AG09309 (cell line): ENCODE results near the gene SLC35C1.

ENCODE experiments used
- DNase-seq: peaks from one replicate; pipeline ENCODE4 v3.0.0-alpha.2; 2010; ENCODE audit warnings: low read depth
- H3K4me3 ChIP-seq: 2 replicates; pipeline ENCODE4 v1.5.1; 2011; ENCODE audit warnings: mild to moderate bottlenecking, low read depth, low read length, moderate library complexity; ENCODE audit not compliant: control insufficient read depth
- CTCF ChIP-seq: IDR thresholded peaks from 2 replicates; pipeline ENCODE4 v1.5.1; 2011; ENCODE audit warnings: mild to moderate bottlenecking, low read depth, low read length, inconsistent platforms; ENCODE audit not compliant: insufficient read depth, control insufficient read depth; ENCODE audit errors: missing control alignments

SLC35C1 gene

GRCh38 chr11:45772986-45773785 is 31.8 kb upstream of the SLC35C1 start:
- TF ChIP-seq CTCF: no peak
- no peak for DNase-seq
- H3K4me3 ChIP-seq: no peak overlapping the region

- no peak for DNase-seq
- no peak overlapping the region for H3K4me3 ChIP-seq
- TF ChIP-seq CTCF: no peak
Measured at GRCh38 chr11:45773786-45774655, 30.9 kb upstream of the SLC35C1 start.

DNA sequence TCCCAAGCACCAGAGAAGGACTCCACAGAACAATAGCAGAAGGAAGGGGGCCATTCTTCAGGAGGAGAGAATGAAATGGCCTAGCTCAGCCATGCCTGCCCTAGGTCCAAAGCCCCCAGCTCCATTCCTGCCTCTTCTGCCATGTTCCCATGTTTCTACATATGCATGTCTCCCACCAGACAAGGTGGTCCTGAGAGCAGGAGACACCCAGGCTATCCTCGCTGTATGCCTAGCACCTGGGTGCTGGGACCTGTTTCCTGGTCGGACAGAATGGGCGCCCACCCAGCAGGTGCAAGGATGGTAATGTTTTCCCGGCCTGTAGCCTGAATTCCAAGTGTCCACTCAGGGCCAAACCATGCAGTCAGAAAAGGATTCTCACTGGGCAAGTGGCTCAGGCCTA is 30.2 kb upstream of the SLC35C1 start:
- TF ChIP-seq CTCF: no peak
- no peak overlapping the region for H3K4me3 ChIP-seq
- DNase-seq: no peak

DNA sequence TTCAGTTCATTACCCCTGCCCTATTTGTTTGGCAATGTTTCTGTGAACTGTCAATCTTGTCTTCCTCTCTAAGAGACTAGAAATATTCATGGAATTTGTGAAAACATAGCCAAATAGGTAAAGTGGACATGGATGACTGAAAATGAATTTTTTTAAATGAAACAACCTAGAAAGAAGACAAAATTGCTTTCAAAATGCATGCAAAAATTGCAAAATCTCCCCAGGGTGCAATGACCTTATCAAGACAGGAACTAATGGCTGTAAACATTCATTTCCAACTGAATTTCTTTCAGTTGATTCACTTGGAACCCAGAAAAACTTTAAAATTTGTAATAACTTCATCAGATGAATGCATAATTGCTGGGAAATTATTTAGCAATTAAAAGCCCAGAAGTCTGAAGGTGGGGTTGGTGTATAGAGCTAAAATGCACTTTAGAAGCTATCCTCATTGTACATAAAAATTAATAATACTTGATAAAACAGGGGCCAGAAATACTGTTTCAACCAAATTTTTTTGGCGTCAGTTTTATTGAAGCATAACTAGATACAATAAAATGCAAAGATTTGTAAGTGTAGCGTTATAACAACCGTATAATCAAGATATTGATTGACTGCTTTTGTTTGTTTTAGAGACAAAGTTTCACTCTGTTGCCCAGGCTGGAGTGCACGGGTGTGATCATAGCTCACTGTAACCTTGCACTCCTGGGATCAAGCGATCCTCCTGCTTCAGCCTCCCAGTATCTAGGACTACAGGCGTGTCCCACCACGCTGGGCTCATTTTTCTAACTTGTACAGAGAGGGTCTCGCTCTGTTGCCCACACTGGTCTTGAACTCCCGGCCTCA is 27.6 kb upstream of the SLC35C1 start:
- DNase-seq: no peak
- no peak overlapping the region for H3K4me3 ChIP-seq
- no peak for TF ChIP-seq CTCF

DNA sequence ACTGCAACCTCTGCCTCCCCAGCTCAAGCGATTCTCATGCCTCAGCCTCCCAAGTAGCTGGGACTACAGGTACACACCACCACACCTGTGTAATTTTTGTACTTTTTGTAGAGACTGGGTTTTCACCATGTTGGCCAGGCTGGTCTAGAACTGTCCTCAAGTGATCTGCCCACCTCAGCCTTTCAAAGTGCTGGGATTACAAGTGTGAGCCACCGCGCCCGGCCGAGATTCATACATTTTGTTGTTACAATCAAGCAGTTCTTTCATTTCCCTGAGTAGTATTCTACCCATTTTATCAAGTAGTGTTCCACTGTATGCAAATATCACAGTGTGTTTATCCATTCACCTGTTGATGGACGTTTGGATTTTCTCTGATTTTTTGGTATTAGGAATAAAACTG is 26.6 kb upstream of the SLC35C1 start:
- no peak for TF ChIP-seq CTCF
- DNase-seq: no peak
- no peak overlapping the region for H3K4me3 ChIP-seq

GRCh38 chr11:45779602-45780001 is 25.3 kb upstream of the SLC35C1 start:
- TF ChIP-seq CTCF: no peak
- H3K4me3 ChIP-seq: no peak overlapping the region
- no peak for DNase-seq
